RWPE1 (cell line): ENCODE results near the gene AACS.

Experiments
- CTCF ChIA-PET: fragments of 350-600 bp; sonication (Branson Sonifier 250); formaldehyde crosslinking; extraction: SDS; loops from one replicate; lab custom pipeline; 2021; lab: Yijun Ruan, JAX
- POLR2A ChIA-PET: fragments of 400-600 bp; formaldehyde crosslinking; extraction: SDS; loops from one replicate; lab custom pipeline; 2020; ENCODE audit warnings: antibody characterized with exemption; ENCODE audit not compliant: low non-redundant PET; lab: Yijun Ruan, JAX
- DNase-seq: peaks from one replicate; pipeline ENCODE4 v3.0.0; 2012; ENCODE audit warnings: low spot score
- H3K27ac ChIP-seq: fragments of 450-650 bp; 2 replicates; pipeline ENCODE4 v1.5.1; 2017
- CTCF ChIP-seq: fragments of 450-650 bp; conservative IDR thresholded peaks from 2 replicates; pipeline ENCODE4 v1.5.1; 2017; ENCODE audit warnings: low read depth, mild to moderate bottlenecking

Gene AACS

GRCh38 chr12:125065021-125065918 is at the start of gene AACS:
Gene AACS, plus strand, starts transcription at chr12:125065435. Its CDS starts 150 bp downstream, at chr12:125065585.
- POLR2A ChIA-PET, result interaction anchor here (0.6 kb wide), 1 partner anchor 108 kb away, joined by 4 read pairs; no protein-coding TSS in a partner anchor
- peak within 1 kb of the TSS; percentile 75 for H3K27ac ChIP-seq
- no peak for TF ChIP-seq CTCF
- CTCF ChIA-PET, result interaction anchor here (0.5 kb wide), 1 partner anchor 83 kb away, joined by 9 read pairs; no protein-coding TSS in a partner anchor
- DNase-seq, result peak; percentile 88

GRCh38 chr12:125015680-125016310 is 49.4 kb upstream of the AACS start:
- no peak overlapping the region for H3K27ac ChIP-seq
- no peak for DNase-seq
- CTCF ChIA-PET, result no interaction called here
- POLR2A ChIA-PET, result no interaction called here
- TF ChIP-seq CTCF, result no peak

DNA sequence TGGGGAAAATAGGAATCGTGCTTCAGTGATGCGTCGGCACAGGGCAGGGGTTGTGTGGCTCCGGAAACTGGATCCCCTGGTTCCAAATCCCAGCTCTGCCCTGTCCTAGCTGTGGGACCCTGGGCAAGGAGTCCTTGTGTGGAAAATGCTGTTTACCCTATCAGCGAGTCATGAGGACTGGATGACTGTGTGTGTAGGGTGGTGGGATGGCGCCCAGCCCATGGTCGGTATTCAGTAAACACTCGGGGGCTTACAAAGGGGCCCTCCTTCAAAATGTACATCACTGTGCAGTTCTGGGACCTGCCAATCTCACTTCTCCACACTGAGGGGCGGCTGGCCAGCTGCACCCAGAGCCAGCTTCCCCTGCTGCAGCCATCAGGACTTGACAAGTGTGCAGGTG is 47.4 kb upstream of the AACS start:
- ChIA-PET POLR2A (no interaction called here), CTCF (interaction anchor here (0.6 kb wide), 1 partner anchor 618 kb away, joined by 5 read pairs; no protein-coding TSS in a partner anchor)
- no peak overlapping the region for H3K27ac ChIP-seq
- DNase-seq, result no peak
- no peak for TF ChIP-seq CTCF

GRCh38 chr12:125018356-125018755 is 46.9 kb upstream of the AACS start:
- ChIA-PET CTCF (no interaction called here), POLR2A (no interaction called here)
- H3K27ac ChIP-seq, result no peak overlapping the region
- no peak for TF ChIP-seq CTCF
- DNase-seq, result no peak

DNA sequence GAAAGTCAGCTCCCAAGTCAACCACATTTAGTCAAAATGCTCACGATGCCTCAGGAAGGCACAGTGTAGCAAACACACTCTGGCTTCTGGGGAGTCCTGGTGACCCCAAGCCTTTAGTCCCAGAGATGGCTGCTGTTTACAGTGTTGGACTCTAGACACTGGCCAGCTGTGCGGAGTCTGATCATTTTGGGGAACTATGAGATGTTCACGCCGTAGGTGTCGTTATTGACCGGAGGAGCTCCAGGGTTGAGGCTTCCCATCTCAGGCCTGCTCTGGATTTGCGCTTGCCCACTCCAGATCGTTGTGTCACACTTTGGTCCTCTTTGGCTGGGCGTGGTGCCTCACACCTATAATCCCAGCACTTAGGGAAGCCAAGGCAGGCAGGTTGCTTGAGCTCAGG is 44.1 kb upstream of the AACS start:
- no peak for DNase-seq
- ChIA-PET POLR2A (no interaction called here), CTCF (interaction anchor here (0.6 kb wide), 1 partner anchor 162 kb away, joined by 3 read pairs; no protein-coding TSS in a partner anchor)
- TF ChIP-seq CTCF, result no peak
- H3K27ac ChIP-seq, result no peak overlapping the region

DNA sequence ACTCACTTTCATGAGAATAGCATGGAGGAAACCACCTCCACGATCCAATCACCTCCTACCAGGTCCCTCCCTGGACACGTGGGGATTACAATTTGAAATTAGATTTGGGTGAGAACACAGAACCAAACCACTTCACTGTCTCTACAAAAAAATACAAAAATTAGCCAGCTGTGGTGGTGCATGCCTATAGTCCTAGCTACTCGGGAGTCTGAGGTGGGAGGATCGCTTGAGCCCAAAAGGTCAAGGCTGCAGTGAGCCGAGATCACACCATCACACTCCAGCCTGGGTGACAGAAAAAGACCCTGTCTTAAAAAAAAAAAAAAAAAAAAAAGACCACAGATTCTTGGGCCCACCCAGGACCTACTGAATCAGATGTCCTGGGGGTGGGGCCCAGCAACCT is 43.5 kb upstream of the AACS start:
- CTCF ChIA-PET, result interaction anchor here (0.6 kb wide), 1 partner anchor 161 kb away, joined by 3 read pairs; no protein-coding TSS in a partner anchor

More for the DNA sequence above, 43.5 kb upstream of the AACS start:
- DNase-seq, result no peak
- H3K27ac ChIP-seq, result no peak overlapping the region
- POLR2A ChIA-PET, result no interaction called here
- TF ChIP-seq CTCF, result no peak
